Lower lobe of right lung (tissue), 2 donors: ENCODE results near the gene CASR. TPM values are rescaled to one million over a fixed set of nuclear protein-coding genes. Genes with fewer than 3 reads are reported as not detected.

Experiments
- ATAC-seq, 2 donors: fragments of 200-7000 bp; cut with Tn5 transposase; one replicate each; pipeline ENCODE4 v1.9.1; 2020 to 2022; ENCODE audit warnings: mild to moderate bottlenecking in 2 of 2, moderate library complexity in 2 of 2
- DNase-seq: peaks from one replicate; pipeline ENCODE4 v3.0.0-alpha.2; 2020
- H3K27ac ChIP-seq: fragments of 200-600 bp; one replicate; pipeline ENCODE4 v1.8.0; 2022
- H3K27me3 ChIP-seq: fragments of 200-600 bp; one replicate; pipeline ENCODE4 v1.8.0; 2022; ENCODE audit warnings: low read depth
- H3K36me3 ChIP-seq: fragments of 200-600 bp; one replicate; pipeline ENCODE4 v1.8.0; 2022; ENCODE audit warnings: mild to moderate bottlenecking
- H3K4me1 ChIP-seq: fragments of 200-600 bp; one replicate; pipeline ENCODE4 v1.8.0; 2022
- H3K4me3 ChIP-seq: fragments of 200-600 bp; one replicate; pipeline ENCODE4 v1.8.0; 2022; ENCODE audit warnings: mild to moderate bottlenecking
- H3K9me3 ChIP-seq: fragments of 200-600 bp; one replicate; pipeline ENCODE4 v1.8.0; 2022
- CTCF ChIP-seq: fragments of 200-600 bp; IDR thresholded peaks from one replicate; pipeline ENCODE4 v1.8.0; 2022; ENCODE audit warnings: antibody characterized with exemption, mild to moderate bottlenecking
- intact Hi-C: fragments of 100-400 bp; cut with DNase I; formaldehyde crosslinking; loops from one replicate; pipeline ENCODE4 v1.11.0; 2022
- total RNA-seq: library from RNA; stranded (reverse); fragmentation: NEBNext Ultra II Directional; extraction: Animal tissue kit (Norgen Biotek cat#: 25700); gene quantifications from one replicate; pipeline ENCODE4 v1.2.1, GENCODE V29; 2021
- donor health status: DM: no; HTN: yes; CAD: no; lungs with severe emphysema.

CASR gene
- total RNA-seq, 1 donor from 2014 or later, result not detected

- Histone ChIP-seq H3K4me1 (no peaks in the 10 kb centered on the region), H3K27ac (no peak overlapping the region), H3K36me3 (no peaks in the 10 kb centered on the region), H3K9me3 (no peaks in the 10 kb centered on the region), H3K27me3 (no peaks in the 10 kb centered on the region), H3K4me3 (no peak overlapping the region)
- ATAC-seq (peak in 1 of 2 donors; percentile 30), DNase-seq (no peak)
- TF ChIP-seq CTCF, result no peak
- intact Hi-C loops, result no loop called here
Observed at GRCh38 chr3:122307976-122308375, 124.5 kb downstream of the CASR start.

GRCh38 chr3:122310361-122310760 is 126.9 kb downstream of the CASR start:
- H3K27ac ChIP-seq, result no peak overlapping the region
- ATAC-seq (no peak), DNase-seq (no peak)
- intact Hi-C loops, result no loop called here
- H3K4me3 ChIP-seq, result no peak overlapping the region
- H3K27me3 ChIP-seq, result no peaks in the 10 kb centered on the region
- H3K4me1 ChIP-seq, result no peaks in the 10 kb centered on the region
- H3K36me3 ChIP-seq, result no peaks in the 10 kb centered on the region
- no peak for TF ChIP-seq CTCF
- H3K9me3 ChIP-seq, result no peaks in the 10 kb centered on the region

GRCh38 chr3:122312826-122313225 is 129.4 kb downstream of the CASR start:
- H3K27ac ChIP-seq, result no peak overlapping the region
- no peak for DNase-seq
- H3K36me3 ChIP-seq, result no peaks in the 10 kb centered on the region
- H3K27me3 ChIP-seq, result no peaks in the 10 kb centered on the region
- TF ChIP-seq CTCF, result no peak
- ATAC-seq, result no peak
- intact Hi-C loops, result no loop called here
- H3K4me1 ChIP-seq, result no peaks in the 10 kb centered on the region
- no peak overlapping the region for H3K4me3 ChIP-seq
- H3K9me3 ChIP-seq, result no peaks in the 10 kb centered on the region

GRCh38 chr3:122313281-122313680 is 129.8 kb downstream of the CASR start:
- DNase-seq, result no peak
- no peaks in the 10 kb centered on the region for H3K36me3 ChIP-seq
- H3K27ac ChIP-seq, result no peak overlapping the region
- no peaks in the 10 kb centered on the region for H3K27me3 ChIP-seq
- H3K4me3 ChIP-seq, result no peak overlapping the region
- no peaks in the 10 kb centered on the region for H3K4me1 ChIP-seq
- intact Hi-C loops, result no loop called here
- no peak for ATAC-seq
- no peaks in the 10 kb centered on the region for H3K9me3 ChIP-seq
- TF ChIP-seq CTCF, result no peak

GRCh38 chr3:122314228-122314876 is 130.9 kb downstream of the CASR start:
- intact Hi-C loops, result no loop called here
- ATAC-seq (no peak), DNase-seq (no peak)
- Histone ChIP-seq H3K27ac (no peak overlapping the region), H3K36me3 (no peaks in the 10 kb centered on the region), H3K4me3 (no peak overlapping the region), H3K27me3 (no peaks in the 10 kb centered on the region), H3K9me3 (no peaks in the 10 kb centered on the region), H3K4me1 (no peaks in the 10 kb centered on the region)
- no peak for TF ChIP-seq CTCF

- no peak overlapping the region for H3K27ac ChIP-seq
- H3K27me3 ChIP-seq, result no peaks in the 10 kb centered on the region
- intact Hi-C loops, result no loop called here
- H3K4me1 ChIP-seq, result no peaks in the 10 kb centered on the region
- H3K4me3 ChIP-seq, result no peak overlapping the region
- no peaks in the 10 kb centered on the region for H3K36me3 ChIP-seq
- no peak for ATAC-seq
- no peak for DNase-seq
- H3K9me3 ChIP-seq, result no peaks in the 10 kb centered on the region
- no peak for TF ChIP-seq CTCF
Observed at GRCh38 chr3:122315619-122316018, 132.2 kb downstream of the CASR start.
